NCI-H1930 (cell line): Measurements from ENCODE around the gene ZC3H12C.
"Not testable (repeated sequence)": the region's sequence is repeated elsewhere in the genome, so short reads cannot be mapped to it uniquely, and the experiment has no call there.

Experiments used
- DNase-seq, 2 experiments: peaks; one replicate each; lab custom pipeline; 2025; lab: John Stamatoyannopoulos, UW

ZC3H12C gene

DNA sequence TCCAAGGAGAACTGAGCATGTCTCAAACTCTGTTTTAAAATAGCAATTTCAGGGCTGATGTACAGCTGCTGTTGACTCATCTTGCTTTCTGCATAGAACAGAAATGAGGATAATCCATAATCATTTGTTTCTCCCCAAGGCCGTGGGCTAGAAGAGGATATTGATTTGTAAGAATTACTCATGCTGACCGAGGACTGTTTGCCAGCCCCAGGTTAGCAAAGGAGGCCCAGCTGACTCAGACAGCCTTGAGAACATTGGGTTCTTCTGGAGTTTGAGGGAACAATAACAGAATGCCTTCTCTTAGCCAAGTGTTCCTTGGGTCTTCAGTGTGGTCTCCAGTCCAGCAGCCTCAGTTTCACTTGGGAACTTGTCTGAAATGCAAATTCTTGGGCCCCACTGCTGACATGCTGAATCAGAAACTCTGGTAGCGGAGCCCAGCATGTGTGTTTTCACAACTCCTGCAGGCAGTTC, 92.0 kb downstream of the ZC3H12C start:
- DNase-seq: no peak

DNA sequence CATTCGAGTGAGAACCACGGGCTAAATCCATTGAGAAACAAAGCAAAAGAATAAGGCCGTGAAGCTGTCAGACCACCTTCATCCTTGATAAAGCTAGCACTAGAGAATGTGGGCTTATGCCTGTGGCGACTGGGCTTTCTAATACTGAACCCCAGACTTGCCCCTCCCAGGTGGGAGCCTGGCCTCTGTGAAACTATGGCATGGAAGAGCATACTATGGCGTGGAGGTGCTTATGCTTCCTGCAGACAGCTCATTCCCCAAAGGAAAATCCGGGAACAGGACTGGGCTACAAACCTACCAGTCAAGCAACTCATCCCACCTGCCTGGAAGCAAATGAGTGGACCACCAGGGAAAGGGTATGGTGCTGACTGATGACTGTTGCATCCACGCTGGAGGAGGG, 92.4 kb downstream of the ZC3H12C start:
- DNase-seq: no peak

DNA sequence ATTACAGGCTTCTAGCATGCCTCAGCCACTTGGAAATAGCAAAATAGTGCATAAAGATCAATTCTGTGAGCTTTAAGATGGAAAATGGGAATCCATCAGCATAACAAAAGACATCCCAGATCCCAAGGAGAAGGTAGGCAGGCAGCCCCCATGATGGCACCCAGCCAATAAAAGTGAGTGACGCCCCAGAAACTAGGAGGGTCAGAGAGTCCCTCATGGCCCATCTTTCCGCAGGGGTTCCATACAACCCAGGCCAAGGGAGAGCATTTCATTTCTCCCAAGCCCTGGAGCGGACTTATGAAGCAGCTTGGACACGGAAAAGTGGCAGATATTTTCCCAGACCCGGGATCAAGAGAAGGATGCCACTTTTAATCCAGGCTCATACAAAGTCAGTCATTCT, 93.3 kb downstream of the ZC3H12C start:
- DNase-seq: no peak

DNA sequence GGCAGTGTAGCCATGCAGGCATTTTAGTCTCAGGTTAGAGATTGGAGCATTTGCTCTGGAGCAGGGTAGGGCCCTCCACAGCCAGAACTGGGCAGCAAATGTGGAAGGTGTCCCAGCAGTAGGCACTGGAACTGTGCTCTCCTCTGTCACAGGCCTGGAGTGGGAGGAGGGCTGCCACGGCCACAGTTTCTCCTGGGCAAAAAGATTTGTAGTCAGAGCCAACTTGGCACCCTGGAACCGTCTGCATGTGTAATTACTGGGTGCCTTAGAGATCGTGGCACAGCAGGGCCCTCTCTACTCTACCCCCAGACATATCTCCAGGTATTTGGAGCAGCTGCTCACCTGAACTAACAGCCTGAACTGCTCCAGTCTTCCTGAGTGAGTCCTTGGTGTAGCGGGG, 93.7 kb downstream of the ZC3H12C start:
- DNase-seq: no peak

DNA sequence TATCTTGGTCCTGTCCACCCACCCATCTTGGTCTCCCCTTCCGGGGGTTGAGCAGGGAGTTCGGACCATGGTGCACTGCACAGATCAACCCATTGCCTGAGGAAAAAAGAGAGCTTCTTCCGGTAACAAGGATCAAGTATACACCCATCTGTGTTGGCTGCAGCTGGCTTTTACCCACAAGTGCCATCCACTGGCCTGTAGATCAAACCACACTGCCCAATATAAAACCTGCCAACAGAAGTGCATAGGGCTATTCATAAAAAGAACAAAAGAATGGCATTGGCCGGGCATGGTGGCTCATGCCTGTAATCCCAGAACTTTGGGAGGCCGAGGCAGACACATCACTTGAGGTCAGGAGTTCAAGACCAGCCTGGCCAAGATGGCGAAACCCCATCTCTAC, 94.5 kb downstream of the ZC3H12C start:
- DNase-seq: no peak

DNA sequence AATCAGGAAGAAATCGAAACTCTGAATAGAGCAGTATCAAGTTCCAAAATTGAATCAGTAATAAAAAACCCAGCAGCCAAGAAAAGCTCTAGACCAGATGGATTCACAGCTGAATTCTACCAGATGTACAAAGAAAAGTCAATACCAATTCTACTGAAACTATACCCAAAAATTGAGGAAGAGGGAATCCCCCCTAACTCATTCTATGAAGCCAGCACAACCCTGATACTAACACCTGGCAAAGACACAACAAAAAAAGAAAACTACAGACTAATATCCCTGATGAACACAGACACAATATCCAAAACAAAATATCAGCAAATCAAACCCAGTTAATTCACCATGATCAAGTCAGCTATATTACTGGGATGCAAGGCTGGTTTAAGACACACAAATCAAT, 97.7 kb downstream of the ZC3H12C start:
- no peak for DNase-seq

DNA sequence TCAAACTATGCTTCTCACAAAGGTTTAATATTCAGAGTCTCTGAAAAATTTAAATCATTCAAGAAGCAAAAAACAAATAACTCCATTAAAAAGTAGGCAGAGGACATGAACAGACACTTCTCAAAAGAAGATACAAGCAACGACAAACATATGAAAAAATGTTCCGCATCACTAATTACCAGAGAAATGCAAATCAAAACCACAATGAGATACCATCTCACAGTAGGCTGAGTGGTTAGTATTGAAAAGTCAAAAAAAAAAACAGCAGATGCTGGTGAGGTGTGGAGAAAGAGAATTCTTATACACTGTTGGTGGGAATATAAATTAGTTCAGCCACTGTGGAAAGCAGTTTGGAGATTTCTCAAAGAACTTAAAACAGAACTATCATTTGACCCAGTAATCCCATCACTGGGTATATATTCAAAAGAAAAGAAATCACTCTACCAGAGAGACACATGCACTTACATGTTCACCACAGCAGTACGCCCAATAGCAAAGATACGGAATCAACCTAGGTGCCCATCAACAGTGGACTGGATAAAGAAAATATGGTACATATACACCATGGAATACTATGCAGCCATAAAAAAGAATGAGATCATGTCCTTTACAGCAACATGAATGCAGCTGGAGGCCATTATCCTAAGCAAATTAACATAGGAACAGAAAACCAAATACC, 99.6 kb downstream of the ZC3H12C start:
- DNase-seq: not testable (repeated sequence)

DNA sequence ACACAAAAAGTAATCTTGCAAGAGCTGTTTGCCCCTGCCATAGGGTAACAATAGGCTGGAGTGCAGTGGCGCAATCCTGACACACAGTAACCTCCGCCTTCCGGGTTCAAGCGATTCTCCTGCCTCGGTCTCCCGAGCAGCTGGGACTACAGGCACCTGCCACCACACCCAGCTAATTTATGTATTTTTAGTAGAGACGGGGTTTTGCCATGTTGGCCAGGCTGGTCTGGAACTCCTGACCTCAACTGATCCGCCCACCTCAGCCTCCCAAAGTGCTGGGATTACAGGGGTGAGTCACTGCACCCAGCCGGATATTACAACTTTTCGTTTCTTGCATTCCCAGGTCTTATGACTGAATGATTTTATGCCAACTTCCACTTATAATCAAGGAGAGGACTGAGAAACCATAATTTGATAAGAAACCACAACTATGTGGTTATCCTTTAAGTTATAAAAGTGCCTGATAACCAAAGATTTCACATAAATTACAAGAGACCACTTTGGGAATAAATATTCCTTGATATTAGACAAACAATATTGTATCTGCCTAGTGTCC, 101.1 kb downstream of the ZC3H12C start:
- DNase-seq: not testable (repeated sequence)

DNA sequence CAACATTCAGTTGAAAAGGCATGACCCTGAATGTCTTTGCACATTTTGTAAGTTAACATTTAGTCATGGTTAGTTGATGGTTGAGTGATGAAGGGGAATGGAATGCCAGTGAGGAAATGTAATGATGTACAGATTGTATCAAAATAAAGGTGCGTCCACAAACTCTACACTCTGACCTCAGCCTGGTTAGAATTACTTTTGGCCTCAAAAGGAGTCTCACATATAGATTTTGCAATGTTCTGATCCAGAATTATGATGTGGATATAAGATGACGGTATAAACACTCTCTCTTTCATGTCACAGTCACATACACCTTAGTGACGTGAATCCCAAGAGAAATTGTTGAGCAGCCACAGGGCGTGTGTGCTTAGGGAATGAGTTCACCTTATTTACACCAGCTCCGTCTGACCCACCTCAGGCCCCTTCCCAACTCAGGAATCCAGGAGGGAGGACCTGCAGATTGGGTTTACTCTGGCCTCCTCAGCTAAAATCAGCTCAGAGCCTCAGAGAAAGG, 103.1 kb downstream of the ZC3H12C start:
- no peak for DNase-seq

DNA sequence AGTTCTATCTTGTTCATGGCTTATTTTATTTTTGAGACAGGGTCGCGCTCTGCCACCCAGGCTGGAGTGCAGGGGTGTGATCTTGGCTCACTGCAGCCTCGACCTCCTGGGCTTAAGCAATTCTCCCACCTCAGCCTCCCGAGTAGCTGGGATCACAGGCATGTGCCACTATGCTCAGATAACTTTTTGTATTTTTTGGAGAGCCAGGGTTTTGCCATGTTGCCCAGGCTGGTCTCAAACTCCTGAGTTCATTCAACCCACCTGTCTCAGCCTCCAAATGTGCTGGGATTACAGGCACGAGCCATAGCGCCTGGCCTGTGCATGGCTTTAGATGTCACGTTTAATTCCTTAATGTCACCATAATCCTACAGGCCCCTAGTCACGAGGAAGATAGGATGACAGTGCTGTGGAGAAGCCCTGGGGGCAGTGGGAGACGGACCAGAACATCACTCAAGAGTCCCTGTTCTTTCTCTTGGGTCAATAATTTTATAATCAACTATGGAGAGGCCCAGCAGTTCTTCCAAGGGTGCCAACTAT, 103.8 kb downstream of the ZC3H12C start:
- DNase-seq: no peak

DNA sequence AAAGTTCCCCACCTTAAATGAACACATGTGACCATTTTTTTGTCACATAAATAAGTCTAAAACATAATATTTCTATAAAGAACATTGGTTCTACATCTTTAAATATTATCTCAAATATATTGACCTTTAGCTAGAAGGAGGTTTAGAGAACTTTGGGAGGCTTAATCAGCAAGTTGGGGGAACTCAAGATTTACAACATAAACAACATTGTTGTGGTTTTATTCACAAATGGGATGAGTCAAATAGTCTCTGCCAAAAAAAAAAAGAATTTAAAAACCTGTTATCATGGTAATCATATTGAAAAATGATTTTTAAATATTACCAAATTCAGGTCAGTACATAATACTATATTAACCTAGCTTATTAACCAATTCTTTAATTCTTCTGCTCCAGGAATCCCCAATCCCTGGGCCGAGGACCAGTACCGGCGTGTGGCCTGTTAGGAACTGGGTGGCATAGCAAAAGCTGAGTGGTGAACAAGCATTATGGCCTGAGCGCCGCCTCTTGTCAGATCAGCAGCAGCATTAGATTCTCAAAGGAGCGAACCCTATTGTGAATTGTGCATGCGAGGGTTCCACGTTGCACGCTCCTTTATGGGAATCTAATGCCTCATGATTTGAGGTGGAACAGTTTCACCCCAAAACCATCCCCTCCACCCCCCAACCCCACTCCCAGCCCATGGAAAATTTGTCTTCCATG, 105.0 kb downstream of the ZC3H12C start:
- no peak for DNase-seq

DNA sequence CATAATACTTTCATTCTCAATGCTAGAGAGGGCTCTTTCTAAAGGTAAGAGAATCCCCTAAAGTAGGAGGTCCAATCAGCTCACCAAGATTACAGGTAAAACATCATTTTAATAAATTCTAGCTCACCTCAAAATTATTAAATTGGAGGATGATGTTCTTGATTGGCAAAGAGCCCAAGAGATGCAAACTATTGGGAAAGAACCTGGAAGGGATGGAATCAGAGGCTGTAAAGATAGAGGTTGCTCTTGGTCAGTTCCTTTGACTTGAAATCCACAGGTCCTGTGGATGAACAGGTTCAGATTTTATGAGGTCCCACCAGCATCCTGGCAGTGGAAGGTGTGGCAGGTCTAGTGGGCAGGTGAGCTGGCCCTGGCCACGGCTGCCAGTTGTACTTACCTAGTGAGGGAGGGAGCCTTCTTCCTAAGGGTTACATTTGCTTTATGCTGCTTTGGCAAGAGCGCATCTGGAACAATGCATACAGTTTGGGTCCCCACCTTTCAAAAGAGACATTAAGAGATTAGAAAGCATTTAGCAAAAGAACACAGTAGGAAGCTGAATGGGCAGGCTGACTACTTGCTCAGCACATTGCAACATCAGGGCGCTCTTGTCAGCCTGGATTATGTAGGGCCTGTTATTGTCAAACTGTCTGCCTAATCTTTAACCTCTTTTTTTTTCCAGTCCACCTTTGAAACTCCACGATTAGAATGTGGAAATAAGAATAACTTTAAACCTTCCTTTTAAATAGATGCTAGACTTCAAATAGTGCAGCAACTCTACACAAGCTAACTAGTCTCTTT, 106.2 kb downstream of the ZC3H12C start:
- no peak for DNase-seq

DNA sequence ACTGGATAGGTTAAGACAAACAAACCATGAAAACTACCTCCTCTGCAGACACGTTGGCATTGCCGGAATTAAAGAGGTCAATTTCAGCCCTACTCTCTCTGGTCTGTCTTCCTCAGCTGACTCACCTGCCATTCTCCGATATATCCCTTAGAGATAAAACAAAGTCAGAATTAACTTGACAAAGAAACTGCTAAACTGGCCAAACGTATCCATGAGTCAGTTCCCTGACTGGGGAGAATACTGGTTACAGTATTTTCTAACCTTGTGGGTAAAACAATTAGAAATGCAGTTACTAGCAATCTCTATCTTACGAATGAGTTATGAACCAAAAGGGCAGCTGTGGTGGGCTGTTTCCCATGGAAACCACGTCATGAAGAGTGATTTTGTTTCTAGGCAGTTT, 107.0 kb downstream of the ZC3H12C start:
- DNase-seq: no peak

DNA sequence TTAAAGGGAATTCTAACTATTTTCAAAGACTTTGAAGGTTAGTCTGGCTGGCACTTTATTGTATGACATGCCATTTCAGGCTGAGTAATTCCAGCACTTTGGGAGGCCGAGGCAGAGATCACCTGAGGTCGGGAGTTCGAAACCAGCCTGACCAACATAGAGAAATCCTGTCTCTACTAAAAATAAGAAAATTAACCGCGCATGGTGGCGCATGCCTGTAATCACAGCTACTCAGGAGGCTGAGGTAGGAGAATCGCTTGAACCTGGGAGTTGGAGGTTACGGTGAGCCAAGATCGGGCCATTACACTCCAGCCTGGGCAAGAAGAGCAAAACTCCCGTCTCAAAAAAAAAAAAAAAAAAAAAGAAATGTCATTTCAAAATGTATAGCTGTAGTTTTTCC, 107.6 kb downstream of the ZC3H12C start:
- no peak for DNase-seq

DNA sequence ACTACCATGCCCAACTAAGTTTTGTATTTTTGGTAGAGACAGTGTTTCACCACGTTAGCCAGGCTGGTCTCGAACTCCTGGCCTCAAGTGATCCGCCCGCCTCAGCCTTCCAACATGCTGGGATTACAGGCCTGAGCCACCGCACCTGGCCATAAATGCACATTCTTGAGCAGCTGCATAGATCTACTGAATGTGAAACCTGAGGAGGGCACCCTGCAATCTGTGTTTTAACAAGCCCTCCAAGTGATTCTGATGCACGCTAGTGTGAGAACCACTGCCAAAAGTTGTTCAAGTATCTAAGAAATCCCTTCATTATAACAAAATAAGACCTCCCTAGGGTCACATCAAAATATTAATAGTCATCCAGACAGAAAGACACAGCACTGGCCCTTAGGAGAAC, 113.9 kb downstream of the ZC3H12C start:
- DNase-seq: no peak

DNA sequence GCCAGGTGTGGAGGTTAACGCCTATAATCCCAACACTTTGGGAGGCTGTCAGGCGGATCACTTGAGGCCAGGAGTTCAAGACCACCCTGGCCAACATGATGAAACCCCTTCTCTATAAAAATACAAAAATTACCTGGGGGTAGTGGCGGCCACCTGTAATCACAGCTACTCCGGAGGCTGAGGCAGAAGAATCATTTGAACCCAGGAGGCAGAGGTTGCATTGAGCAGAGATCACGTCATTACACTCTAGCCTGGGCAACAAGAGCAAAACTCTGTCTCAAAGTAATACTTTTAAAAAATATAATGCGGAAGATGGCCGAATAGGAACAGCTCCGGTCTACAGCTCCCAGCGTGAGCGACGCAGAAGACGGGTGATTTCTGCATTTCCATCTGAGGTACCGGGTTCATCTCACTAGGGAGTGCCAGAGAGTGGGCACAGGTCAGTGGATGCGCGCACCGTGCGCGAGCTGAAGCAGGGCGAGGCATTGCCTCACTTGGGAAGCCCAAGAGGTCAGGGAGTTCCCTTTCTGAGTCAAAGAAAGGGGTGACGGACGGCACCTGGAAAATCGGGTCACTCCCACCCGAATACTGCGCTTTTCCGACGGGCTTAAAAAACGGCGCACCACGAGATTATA, 115.6 kb downstream of the ZC3H12C start:
- DNase-seq: not testable (repeated sequence)

DNA sequence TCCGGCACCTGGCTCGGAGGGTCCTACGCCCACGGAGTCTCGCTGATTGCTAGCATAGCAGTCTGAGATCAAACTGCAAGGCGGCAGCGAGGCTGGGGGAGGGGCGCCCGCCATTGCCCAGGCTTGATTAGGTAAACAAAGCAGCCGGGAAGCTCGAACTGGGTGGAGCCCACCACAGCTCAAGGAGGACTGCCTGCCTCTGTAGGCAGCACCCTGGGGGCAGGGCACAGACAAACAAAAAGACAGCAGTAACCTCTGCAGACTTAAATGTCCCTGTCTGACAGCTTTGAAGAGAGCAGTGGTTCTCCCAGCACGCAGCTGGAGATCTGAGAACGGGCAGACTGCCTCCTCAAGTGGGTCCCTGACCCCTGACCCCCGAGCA, 116.1 kb downstream of the ZC3H12C start:
- not testable (repeated sequence) for DNase-seq

DNA sequence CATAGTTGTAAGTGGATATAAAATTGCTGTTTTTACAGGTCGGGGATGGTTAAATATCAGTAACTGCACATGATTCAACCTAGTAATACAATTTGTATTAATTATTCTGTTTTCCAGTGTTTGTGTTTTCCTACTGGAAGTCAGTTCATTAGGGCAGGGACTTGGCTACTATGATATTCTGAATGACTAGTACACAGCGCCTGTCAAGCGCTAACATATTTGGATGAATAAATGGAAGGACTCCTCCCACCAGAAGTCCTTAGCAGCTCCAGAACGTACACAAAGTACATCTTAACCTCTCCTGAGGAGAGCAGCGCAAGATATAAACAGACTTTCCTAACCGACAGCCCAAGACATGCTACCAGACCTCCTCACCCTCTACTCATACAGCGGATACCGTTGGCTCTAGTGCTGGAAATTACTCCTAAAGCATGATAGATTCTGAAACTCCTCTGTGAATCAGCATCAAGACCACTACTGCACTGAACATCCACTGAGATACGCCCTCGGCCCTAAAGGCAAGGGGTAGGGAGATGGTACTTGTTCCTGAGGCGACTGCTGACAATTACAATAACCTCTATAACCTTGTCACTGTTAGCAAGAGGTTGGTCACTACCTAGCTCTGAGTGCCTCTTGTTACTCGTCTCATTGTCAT, 124.2 kb downstream of the ZC3H12C start:
- no peak for DNase-seq

DNA sequence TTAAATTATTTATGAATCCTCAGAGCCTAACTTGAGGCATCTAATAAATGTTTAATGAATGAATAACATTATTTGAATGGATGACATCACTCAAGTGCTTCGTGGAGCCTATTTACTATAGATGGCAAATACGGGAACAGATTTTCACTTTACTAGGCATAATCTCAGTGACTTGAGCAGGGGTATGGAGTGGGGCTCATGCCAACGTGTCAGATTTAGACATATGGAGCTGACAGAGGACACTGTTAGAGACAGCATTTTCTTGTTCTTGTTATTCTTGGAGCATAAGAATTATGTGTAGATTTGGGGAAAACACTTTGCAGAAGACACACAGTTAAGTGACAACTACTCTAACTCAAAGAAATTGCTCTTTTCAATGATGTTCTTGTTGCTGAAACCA, 124.7 kb downstream of the ZC3H12C start:
- no peak for DNase-seq

DNA sequence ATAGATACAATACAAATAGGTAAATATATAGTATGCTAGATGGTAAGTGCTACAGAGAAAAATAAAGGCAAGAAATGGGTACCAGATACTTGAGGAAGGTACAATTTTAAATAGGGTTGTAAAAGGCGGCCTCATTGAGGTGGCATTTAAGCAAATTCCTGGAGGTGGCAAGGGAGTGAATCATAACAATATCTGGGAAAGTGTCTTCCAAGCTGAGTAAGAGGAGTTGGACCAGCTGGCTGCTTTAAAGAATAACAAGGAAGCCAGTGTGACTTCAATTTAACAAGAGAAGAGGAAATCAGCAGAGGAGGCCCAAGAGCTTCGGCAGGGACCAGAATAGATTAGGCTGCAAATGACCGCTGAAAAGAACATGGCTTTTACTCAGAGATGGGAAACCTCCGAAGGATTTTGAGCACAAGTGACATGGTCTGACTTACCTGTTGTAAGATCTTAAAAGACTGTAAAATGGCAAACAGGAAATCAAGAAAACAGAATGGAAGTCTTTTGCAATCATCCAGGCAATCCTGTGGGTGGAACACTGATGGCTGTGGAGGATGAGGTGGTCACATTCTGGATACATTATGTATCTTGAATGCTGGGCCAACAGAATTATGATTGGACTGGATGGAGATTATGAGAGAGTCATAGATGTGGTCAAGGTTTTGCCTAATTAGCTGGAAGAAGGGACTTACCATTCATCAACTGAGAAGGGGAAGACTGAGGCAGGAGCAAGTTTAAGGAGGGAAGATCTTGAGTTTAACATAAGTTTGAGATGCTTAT, 126.0 kb downstream of the ZC3H12C start:
- no peak for DNase-seq
